ENCODE data around the gene KRTAP4-16.
"Not testable (repeated sequence)": the region's sequence is repeated elsewhere in the genome, so short reads cannot be mapped to it uniquely, and the experiment has no call there.

The KRTAP4-16 gene

GRCh38 chr17:41076788-41077187 lies 25.2 kb downstream of the KRTAP4-16 start:
- DNase-seq (ENCODE audit: low read depth, low spot score), result no peak

- no peak for DNase-seq (ENCODE audit: low read depth, low spot score)
Observed at GRCh38 chr17:41073676-41074075, 28.3 kb downstream of the KRTAP4-16 start.

- DNase-seq (ENCODE audit: low read depth, low spot score), result no peak
Observed at GRCh38 chr17:41071606-41072360, 30.2 kb downstream of the KRTAP4-16 start.

GRCh38 chr17:41069031-41069430 lies 33.0 kb downstream of the KRTAP4-16 start:
- DNase-seq (ENCODE audit: low read depth, low spot score), result no peak

GRCh38 chr17:41067281-41067680 lies 34.7 kb downstream of the KRTAP4-16 start:
- DNase-seq (ENCODE audit: low read depth, low spot score), result no peak

- DNase-seq (ENCODE audit: low read depth, low spot score), result peak; percentile 63
Observed at GRCh38 chr17:41065829-41066624, 36.0 kb downstream of the KRTAP4-16 start, which contains the start of gene KRTAP2-4. TSS of gene KRTAP2-4 (minus strand) at chr17:41065879. CDS start at chr17:41065845, 34 bp downstream.

GRCh38 chr17:41065016-41065689 lies 36.9 kb downstream of the KRTAP4-16 start:
- DNase-seq (ENCODE audit: low read depth, low spot score), result not testable (repeated sequence)

GRCh38 chr17:41064301-41064700 lies 37.7 kb downstream of the KRTAP4-16 start:
- no peak for DNase-seq (ENCODE audit: low read depth, low spot score)

GRCh38 chr17:41063449-41063848 lies 38.6 kb downstream of the KRTAP4-16 start:
- no peak for DNase-seq (ENCODE audit: low read depth, low spot score)

GRCh38 chr17:41061964-41062363 lies 40.0 kb downstream of the KRTAP4-16 start:
- peak; percentile 91 for DNase-seq (ENCODE audit: low read depth, low spot score)

- DNase-seq (ENCODE audit: low read depth, low spot score), result peak; percentile 94
Observed at GRCh38 chr17:41060052-41060604, 41.9 kb downstream of the KRTAP4-16 start, which contains the start of gene KRTAP2-3. TSS of gene KRTAP2-3 (minus strand) at chr17:41060114. CDS start at chr17:41060050, 64 bp downstream.

- peak; percentile 85 for DNase-seq (ENCODE audit: low read depth, low spot score)
Observed at GRCh38 chr17:41059276-41060051, 42.5 kb downstream of the KRTAP4-16 start.

GRCh38 chr17:41058741-41059140 lies 43.3 kb downstream of the KRTAP4-16 start:
- DNase-seq (ENCODE audit: low read depth, low spot score), result no peak

GRCh38 chr17:41057547-41057946 lies 44.5 kb downstream of the KRTAP4-16 start:
- no peak for DNase-seq (ENCODE audit: low read depth, low spot score)

- DNase-seq (ENCODE audit: low read depth, low spot score), result not testable (repeated sequence)
Observed at GRCh38 chr17:41055130-41055529, 46.9 kb downstream of the KRTAP4-16 start, which contains the start of gene KRTAP2-2. TSS of gene KRTAP2-2 (minus strand) at chr17:41055230. CDS start at chr17:41055211, 19 bp downstream.

GRCh38 chr17:41054556-41054955 lies 47.5 kb downstream of the KRTAP4-16 start:
- not testable (repeated sequence) for DNase-seq (ENCODE audit: low read depth, low spot score)

- no peak for DNase-seq (ENCODE audit: low read depth, low spot score)
Observed at GRCh38 chr17:41054025-41054424, 48.0 kb downstream of the KRTAP4-16 start.

- peak; percentile 37 for DNase-seq (ENCODE audit: low read depth, low spot score)
Observed at GRCh38 chr17:41052566-41052965, 49.4 kb downstream of the KRTAP4-16 start.

Measured in astrocyte of the hippocampus (primary cell).